H9 (cell line): ENCODE results near the gene LIPA. TPM values are rescaled to one million over a fixed set of nuclear protein-coding genes. Genes with fewer than 3 reads are reported as not detected.

Source experiments
- DNase-seq: peaks from one replicate; pipeline ENCODE4 v3.0.0-alpha.2; 2017
- H2AFZ ChIP-seq: one replicate; pipeline ENCODE4 v1.6.1; 2013; ENCODE audit warnings: mild to moderate bottlenecking, low read length, control low read depth, moderate library complexity
- H2AK5ac ChIP-seq: 2 replicates; pipeline ENCODE4 v1.6.1; 2013; ENCODE audit warnings: low read length, control low read depth, mixed read lengths; ENCODE audit not compliant: insufficient read length
- H2BK120ac ChIP-seq: one replicate; pipeline ENCODE4 v1.6.1; 2013; ENCODE audit warnings: low read depth, mild to moderate bottlenecking, low read length, control low read depth, inconsistent platforms; ENCODE audit not compliant: poor library complexity, severe bottlenecking
- H2BK12ac ChIP-seq: 2 replicates; pipeline ENCODE4 v1.6.1; 2013; ENCODE audit warnings: low read length, control low read depth, mixed read lengths, low read depth; ENCODE audit not compliant: insufficient read length
- H2BK15ac ChIP-seq: 2 replicates; pipeline ENCODE4 v1.6.1; 2013; ENCODE audit warnings: low read depth, low read length, control low read depth
- H2BK20ac ChIP-seq: one replicate; pipeline ENCODE4 v1.6.1; 2013; ENCODE audit warnings: low read depth, mild to moderate bottlenecking, low read length, control low read depth, inconsistent platforms; ENCODE audit not compliant: poor library complexity, severe bottlenecking
- H2BK5ac ChIP-seq: 2 replicates; pipeline ENCODE4 v1.6.1; 2013; ENCODE audit warnings: low read length, control low read depth, mixed read lengths; ENCODE audit not compliant: insufficient read length
- H3K14ac ChIP-seq: 2 replicates; pipeline ENCODE4 v1.6.1; 2013; ENCODE audit warnings: low read length, control low read depth; ENCODE audit not compliant: insufficient read depth
- H3K18ac ChIP-seq: 2 replicates; pipeline ENCODE4 v1.6.1; 2013; ENCODE audit warnings: low read depth, mild to moderate bottlenecking, mixed read lengths, low read length, control low read depth; ENCODE audit not compliant: insufficient read length
- H3K23ac ChIP-seq: 2 replicates; pipeline ENCODE4 v1.6.1; 2013; ENCODE audit warnings: low read length, control low read depth, mixed read lengths, low read depth; ENCODE audit not compliant: insufficient read length
- H3K23me2 ChIP-seq: 2 replicates; pipeline ENCODE4 v1.6.1; 2013; ENCODE audit warnings: low read depth, mild to moderate bottlenecking, mixed read lengths, low read length, control low read depth; ENCODE audit not compliant: insufficient read length, poor library complexity, severe bottlenecking
- H3K27ac ChIP-seq: 2 replicates; pipeline ENCODE4 v1.5.1; 2013; ENCODE audit warnings: low read length, control low read depth, mixed read lengths, low read depth; ENCODE audit not compliant: insufficient read length
- H3K27me3 ChIP-seq: 2 replicates; pipeline ENCODE4 v1.6.1; 2013; ENCODE audit warnings: low read length, control low read depth, inconsistent platforms; ENCODE audit not compliant: insufficient read depth
- H3K4ac ChIP-seq: 2 replicates; pipeline ENCODE4 v1.6.1; 2013; ENCODE audit warnings: low read depth, mild to moderate bottlenecking, control low read depth, inconsistent platforms, low read length, moderate library complexity
- H3K4me1 ChIP-seq: 2 replicates; pipeline ENCODE4 v1.6.1; 2013; ENCODE audit warnings: low read length, control low read depth, inconsistent platforms; ENCODE audit not compliant: insufficient read depth
- H3K4me2 ChIP-seq: 2 replicates; pipeline ENCODE4 v1.6.1; 2013; ENCODE audit warnings: low read length, control low read depth, mixed read lengths; ENCODE audit not compliant: insufficient read length, insufficient read depth
- H3K56ac ChIP-seq: 2 replicates; pipeline ENCODE4 v1.6.1; 2013; ENCODE audit warnings: low read depth, mild to moderate bottlenecking, mixed read lengths, low read length, control low read depth; ENCODE audit not compliant: insufficient read length
- H3K79me1 ChIP-seq: 2 replicates; pipeline ENCODE4 v1.6.1; 2013; ENCODE audit warnings: low read depth, mild to moderate bottlenecking, moderate library complexity, low read length, control low read depth, inconsistent platforms; ENCODE audit not compliant: insufficient read depth, poor library complexity, severe bottlenecking
- H3K79me2 ChIP-seq: 2 replicates; pipeline ENCODE4 v1.6.1; 2013; ENCODE audit warnings: low read length, control low read depth, inconsistent platforms; ENCODE audit not compliant: insufficient read depth
- H3K9ac ChIP-seq: 2 replicates; pipeline ENCODE4 v1.6.1; 2013; ENCODE audit warnings: low read length, control low read depth, mixed read lengths; ENCODE audit not compliant: insufficient read length; ENCODE audit errors: extremely low read depth
- H3K9me3 ChIP-seq: one replicate; pipeline ENCODE4 v1.6.1; 2013; ENCODE audit warnings: low read depth, low read length, inconsistent platforms; ENCODE audit not compliant: control insufficient read depth
- H3T11ph ChIP-seq: one replicate; pipeline ENCODE4 v1.6.1; 2013; ENCODE audit warnings: mild to moderate bottlenecking, low read length, control low read depth, inconsistent platforms
- H4K20me1 ChIP-seq: one replicate; pipeline ENCODE4 v1.6.1; 2013; ENCODE audit not compliant: control insufficient read depth, insufficient read length, insufficient read depth
- H4K5ac ChIP-seq: 2 replicates; pipeline ENCODE4 v1.6.1; 2013; ENCODE audit warnings: low read depth, mild to moderate bottlenecking, mixed read lengths, low read length, control low read depth; ENCODE audit not compliant: insufficient read length
- H4K8ac ChIP-seq: replicated peaks from 2 replicates; pipeline ENCODE4 v1.6.1; 2013; ENCODE audit warnings: low read length, control low read depth, mixed read lengths, low read depth; ENCODE audit not compliant: insufficient read length
- H4K91ac ChIP-seq: 2 replicates; pipeline ENCODE4 v1.6.1; 2013; ENCODE audit warnings: low read depth, mild to moderate bottlenecking, moderate library complexity, mixed read lengths, low read length, control low read depth; ENCODE audit not compliant: insufficient read length
- H3K27ac Mint-ChIP-seq, 3 experiments: 2 replicates in 2 of 3; 3 replicates in 1 of 3; pipeline ENCODE4 v1.8.0; 2020 to 2021; ENCODE audit warnings: mixed read lengths in 3 of 3, mild to moderate bottlenecking in 1 of 3, moderate library complexity in 1 of 3
- H3K27me3 Mint-ChIP-seq: 2 replicates; pipeline ENCODE4 v1.8.0; 2021; ENCODE audit warnings: low read depth, mild to moderate bottlenecking, moderate library complexity, mixed read lengths
- H3K36me3 Mint-ChIP-seq, 3 experiments: 2 replicates in 2 of 3; 3 replicates in 1 of 3; pipeline ENCODE4 v1.8.0; 2020 to 2021; ENCODE audit warnings: low read depth in 3 of 3, mixed read lengths in 3 of 3; ENCODE audit not compliant: insufficient read depth in 1 of 3
- H3K4me1 Mint-ChIP-seq, 2 experiments: 2 replicates each; pipeline ENCODE4 v1.8.0; 2020; ENCODE audit warnings: mixed read lengths in 2 of 2
- H3K4me3 Mint-ChIP-seq, 2 experiments: 2 replicates in 1 of 2; 3 replicates in 1 of 2; pipeline ENCODE4 v1.8.0; 2020 to 2021; ENCODE audit warnings: mild to moderate bottlenecking in 2 of 2, mixed read lengths in 2 of 2, moderate library complexity in 1 of 2
- H3K9me3 Mint-ChIP-seq, 2 experiments: 2 replicates in 1 of 2; 3 replicates in 1 of 2; pipeline ENCODE4 v1.8.0; 2020; ENCODE audit warnings: mild to moderate bottlenecking in 2 of 2, mixed read lengths in 2 of 2, moderate library complexity in 1 of 2
- WGBS: extraction: QIAGEN DNeasy Blood & Tissue Kit; methylation state at CpG from one replicate; pipeline ENCODE4 v1.1.7; 2013; ENCODE audit warnings: missing lambda C conversion rate, low lambda C conversion rate, mixed read lengths; ENCODE audit not compliant: insufficient read length; ENCODE audit errors: extremely low coverage; 5-methylcytosine and 5-hydroxymethylcytosine counted together
- total RNA-seq: library from RNA; stranded (reverse); gene quantifications from 2 replicates; pipeline ENCODE4 v1.2.1, GENCODE V29; 2021
- TF ChIP-seq, protein P1 (sequence below): fragments of 200-600 bp; sonication (generic); conservative IDR thresholded peaks from 3 replicates; pipeline ENCODE4 v1.8.0; 2021; ENCODE audit warnings: antibody characterized with exemption, mild to moderate bottlenecking

The LIPA gene
- total RNA-seq, 1 experiment from 2014 or later, result 20.9 TPM

DNA sequence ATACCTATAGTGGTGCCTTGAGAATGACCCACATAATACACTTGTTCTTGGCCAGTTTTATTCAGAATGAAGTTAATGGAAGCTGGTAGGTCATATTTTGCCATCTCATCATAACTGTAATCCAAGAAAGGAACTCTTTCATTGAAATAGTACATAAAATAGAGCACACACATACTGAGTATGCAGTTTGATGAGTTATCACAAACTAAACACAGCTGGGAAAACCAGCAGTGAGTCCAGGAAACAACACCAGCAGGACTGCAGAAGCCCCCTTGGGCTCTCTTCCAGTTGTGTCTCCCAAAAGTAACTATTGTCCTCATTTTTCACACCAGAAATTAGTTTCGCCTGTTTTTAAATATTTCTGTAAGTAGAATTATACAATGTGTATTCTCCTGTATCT is 24.7 kb downstream of the LIPA start:
- no peak overlapping the region for H2BK12ac ChIP-seq
- H3K4me3 Mint-ChIP-seq, result no peak overlapping the region
- no peaks in the 10 kb centered on the region for H3K79me1 ChIP-seq
- no peaks in the 10 kb centered on the region for H4K20me1 ChIP-seq
- no peak overlapping the region for H2BK20ac ChIP-seq
- TF ChIP-seq, protein P1, sequence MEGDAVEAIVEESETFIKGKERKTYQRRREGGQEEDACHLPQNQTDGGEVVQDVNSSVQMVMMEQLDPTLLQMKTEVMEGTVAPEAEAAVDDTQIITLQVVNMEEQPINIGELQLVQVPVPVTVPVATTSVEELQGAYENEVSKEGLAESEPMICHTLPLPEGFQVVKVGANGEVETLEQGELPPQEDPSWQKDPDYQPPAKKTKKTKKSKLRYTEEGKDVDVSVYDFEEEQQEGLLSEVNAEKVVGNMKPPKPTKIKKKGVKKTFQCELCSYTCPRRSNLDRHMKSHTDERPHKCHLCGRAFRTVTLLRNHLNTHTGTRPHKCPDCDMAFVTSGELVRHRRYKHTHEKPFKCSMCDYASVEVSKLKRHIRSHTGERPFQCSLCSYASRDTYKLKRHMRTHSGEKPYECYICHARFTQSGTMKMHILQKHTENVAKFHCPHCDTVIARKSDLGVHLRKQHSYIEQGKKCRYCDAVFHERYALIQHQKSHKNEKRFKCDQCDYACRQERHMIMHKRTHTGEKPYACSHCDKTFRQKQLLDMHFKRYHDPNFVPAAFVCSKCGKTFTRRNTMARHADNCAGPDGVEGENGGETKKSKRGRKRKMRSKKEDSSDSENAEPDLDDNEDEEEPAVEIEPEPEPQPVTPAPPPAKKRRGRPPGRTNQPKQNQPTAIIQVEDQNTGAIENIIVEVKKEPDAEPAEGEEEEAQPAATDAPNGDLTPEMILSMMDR, result no peak
- H3K4me2 ChIP-seq, result no peak overlapping the region
- H2BK120ac ChIP-seq, result no peak overlapping the region
- no peak overlapping the region for H2AK5ac ChIP-seq
- H3K9me3 ChIP-seq, result peaks cover 7% of the 10 kb centered on the region
- H3T11ph ChIP-seq, result no peak overlapping the region
- no peak overlapping the region for H3K14ac ChIP-seq
- H3K27ac ChIP-seq, result no peak overlapping the region
- no peak overlapping the region for H2BK5ac ChIP-seq
- no peak overlapping the region for H4K5ac ChIP-seq
- no peak overlapping the region for H2AFZ ChIP-seq
- no peaks in the 10 kb centered on the region for H3K79me2 ChIP-seq
- H3K27ac Mint-ChIP-seq, result no peak overlapping the region
- H3K9me3 Mint-ChIP-seq, result peaks cover 13 to 16% of the 10 kb centered on the region in 2 experiments
- H3K23me2 ChIP-seq, result no peaks in the 10 kb centered on the region
- no peaks in the 10 kb centered on the region for H3K27me3 ChIP-seq
- H3K27me3 Mint-ChIP-seq, result peaks cover 1% of the 10 kb centered on the region; the same call in 1 of the 2 replicates
- H3K23ac ChIP-seq, result no peak overlapping the region
- H2BK15ac ChIP-seq, result no peak overlapping the region
- H3K36me3 Mint-ChIP-seq, result peaks cover 24 to 29% (median 26%) of the 10 kb centered on the region in 3 experiments
- H3K4me1 Mint-ChIP-seq, result peaks cover 15 to 17% of the 10 kb centered on the region in 2 experiments
- WGBS, result no CpG with 5 or more reads among the region's 1 CpG
- H3K9ac ChIP-seq, result no peak overlapping the region
- DNase-seq, result no peak
- no peak overlapping the region for H4K8ac ChIP-seq
- peaks cover 4% of the 10 kb centered on the region; the same call in 1 of the 2 replicates for H3K4me1 ChIP-seq
- no peak overlapping the region for H3K56ac ChIP-seq
- H4K91ac ChIP-seq, result no peak overlapping the region
- H3K4ac ChIP-seq, result no peak overlapping the region
- no peak overlapping the region for H3K18ac ChIP-seq
